ENCODE measurements around the gene TNS4.

TNS4 gene

GRCh38 chr17:40538936-40539705, 37.7 kb upstream of the TNS4 start:
- no peak overlapping the region for H3K27ac Mint-ChIP-seq
- no peak for ATAC-seq
- no peak overlapping the region for H3K4me3 Mint-ChIP-seq

GRCh38 chr17:40538019-40538935, 36.9 kb upstream of the TNS4 start:
- Mint-ChIP-seq H3K27ac (peak overlapping the region; percentile 61), H3K36me3 (peaks cover 44% of the 10 kb centered on the region), H3K4me3 (no peak overlapping the region), H3K9me3 (no peaks in the 10 kb centered on the region), H3K4me1 (peaks cover 81% of the 10 kb centered on the region)
- no peak for ATAC-seq
- no peak for DNase-seq (ENCODE audit: low spot score in 2 of 2)

More at GRCh38 chr17:40538936-40539705, 37.7 kb upstream of the TNS4 start:
- Mint-ChIP-seq H3K4me1 (peaks cover 77% of the 10 kb centered on the region), H3K9me3 (no peaks in the 10 kb centered on the region), H3K36me3 (peaks cover 41% of the 10 kb centered on the region)
- DNase-seq (ENCODE audit: low spot score in 2 of 2) = no peak

DNA sequence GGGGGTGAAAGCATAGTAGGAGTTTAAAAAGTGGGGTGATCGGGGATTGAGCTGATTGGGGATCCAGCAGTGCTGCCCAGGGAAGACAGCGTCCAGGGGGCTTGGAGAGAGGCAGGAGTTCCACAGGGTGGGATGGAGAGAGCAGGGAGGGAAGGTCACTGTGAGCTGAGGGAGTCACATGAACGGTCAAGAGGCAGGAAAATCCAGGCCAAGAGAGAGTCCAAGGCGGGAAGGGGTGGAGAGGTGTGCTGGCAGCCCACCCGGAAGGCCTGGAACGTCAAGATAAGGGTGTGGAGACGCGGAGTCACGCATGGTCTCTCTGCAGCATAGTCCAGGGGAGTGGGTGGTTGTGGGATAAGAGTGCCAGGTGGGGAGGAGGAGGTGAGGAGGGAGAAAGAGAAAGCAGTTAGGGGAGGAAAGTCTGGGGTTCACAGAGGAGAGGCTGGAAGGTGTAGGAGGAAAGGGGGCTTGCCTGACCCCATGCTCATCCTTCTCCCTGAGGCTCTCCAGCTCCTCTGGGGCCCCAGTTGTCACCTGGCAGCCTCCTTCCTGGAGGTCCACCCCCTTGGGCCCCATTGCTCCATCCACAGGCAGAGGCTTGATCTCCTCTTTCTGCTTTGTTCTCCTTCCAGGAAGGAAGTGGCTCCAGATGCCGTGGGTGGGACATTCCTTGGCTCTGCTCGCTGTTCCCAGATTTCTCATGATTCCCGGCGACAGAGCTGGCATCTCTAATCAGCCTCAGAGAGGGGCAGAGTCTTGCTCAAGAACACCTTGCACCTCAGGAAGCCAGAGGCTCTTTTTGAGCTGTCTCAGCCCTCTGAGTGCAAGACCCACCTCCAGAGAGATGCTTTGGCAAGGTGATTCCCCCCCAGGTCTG, 35.1 kb upstream of the TNS4 start:
- H3K4me3 Mint-ChIP-seq = no peak overlapping the region
- ATAC-seq (no peak), DNase-seq (ENCODE audit: low spot score in 2 of 2) (no peak)
- H3K4me1 Mint-ChIP-seq = peaks cover 81% of the 10 kb centered on the region
- H3K9me3 Mint-ChIP-seq = no peaks in the 10 kb centered on the region
- H3K27ac Mint-ChIP-seq = peak overlapping the region; percentile 55
- peaks cover 37% of the 10 kb centered on the region for H3K36me3 Mint-ChIP-seq

DNA sequence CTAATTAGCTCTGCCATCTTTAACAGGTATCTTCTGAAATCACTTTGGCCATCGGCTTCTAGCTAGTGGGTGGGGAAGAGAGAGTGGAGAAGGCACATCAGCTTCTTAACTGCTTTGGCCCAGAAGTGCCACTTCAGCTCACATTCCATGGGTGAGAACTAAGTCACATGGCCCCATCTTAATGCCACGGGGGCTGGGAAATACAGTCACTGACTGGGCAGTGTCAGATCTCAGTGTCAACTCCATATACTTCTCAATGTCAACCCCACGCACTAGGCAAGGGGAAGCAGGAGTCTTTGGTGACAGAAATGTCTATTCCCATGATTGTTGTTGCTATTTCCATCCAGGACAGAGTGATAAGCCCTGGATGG, 34.5 kb upstream of the TNS4 start:
- peak overlapping the region; percentile 55 for H3K27ac Mint-ChIP-seq
- no peaks in the 10 kb centered on the region for H3K9me3 Mint-ChIP-seq
- peaks cover 35% of the 10 kb centered on the region for H3K36me3 Mint-ChIP-seq
- H3K4me1 Mint-ChIP-seq = peaks cover 81% of the 10 kb centered on the region
- H3K4me3 Mint-ChIP-seq = no peak overlapping the region
- DNase-seq (ENCODE audit: low spot score in 2 of 2) (no peak), ATAC-seq (no peak)

DNA sequence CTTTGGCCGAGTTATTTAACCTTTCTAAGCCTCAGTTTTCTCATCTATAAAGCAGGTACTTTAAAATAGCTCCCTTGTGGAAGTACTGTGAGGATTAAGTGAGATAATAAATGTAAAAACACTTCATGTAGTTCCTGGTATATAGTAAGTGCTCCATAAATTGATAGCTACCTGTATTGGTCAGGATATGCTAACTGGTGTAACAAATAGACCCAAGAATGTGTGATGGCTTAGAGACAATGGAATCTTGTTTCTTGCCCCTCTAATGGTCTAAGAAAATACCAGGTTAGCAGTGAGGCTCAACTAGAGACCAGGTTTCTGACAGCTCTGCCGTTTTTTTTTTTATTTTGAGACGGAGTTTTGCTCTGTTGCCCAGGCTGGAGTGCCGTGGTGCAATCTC, 34.0 kb upstream of the TNS4 start:
- no peak overlapping the region for H3K27ac Mint-ChIP-seq
- ATAC-seq (no peak), DNase-seq (ENCODE audit: low spot score in 2 of 2) (no peak)
- peaks cover 31% of the 10 kb centered on the region for H3K36me3 Mint-ChIP-seq
- H3K4me3 Mint-ChIP-seq = no peak overlapping the region
- H3K9me3 Mint-ChIP-seq = no peaks in the 10 kb centered on the region
- H3K4me1 Mint-ChIP-seq = peaks cover 81% of the 10 kb centered on the region

DNA sequence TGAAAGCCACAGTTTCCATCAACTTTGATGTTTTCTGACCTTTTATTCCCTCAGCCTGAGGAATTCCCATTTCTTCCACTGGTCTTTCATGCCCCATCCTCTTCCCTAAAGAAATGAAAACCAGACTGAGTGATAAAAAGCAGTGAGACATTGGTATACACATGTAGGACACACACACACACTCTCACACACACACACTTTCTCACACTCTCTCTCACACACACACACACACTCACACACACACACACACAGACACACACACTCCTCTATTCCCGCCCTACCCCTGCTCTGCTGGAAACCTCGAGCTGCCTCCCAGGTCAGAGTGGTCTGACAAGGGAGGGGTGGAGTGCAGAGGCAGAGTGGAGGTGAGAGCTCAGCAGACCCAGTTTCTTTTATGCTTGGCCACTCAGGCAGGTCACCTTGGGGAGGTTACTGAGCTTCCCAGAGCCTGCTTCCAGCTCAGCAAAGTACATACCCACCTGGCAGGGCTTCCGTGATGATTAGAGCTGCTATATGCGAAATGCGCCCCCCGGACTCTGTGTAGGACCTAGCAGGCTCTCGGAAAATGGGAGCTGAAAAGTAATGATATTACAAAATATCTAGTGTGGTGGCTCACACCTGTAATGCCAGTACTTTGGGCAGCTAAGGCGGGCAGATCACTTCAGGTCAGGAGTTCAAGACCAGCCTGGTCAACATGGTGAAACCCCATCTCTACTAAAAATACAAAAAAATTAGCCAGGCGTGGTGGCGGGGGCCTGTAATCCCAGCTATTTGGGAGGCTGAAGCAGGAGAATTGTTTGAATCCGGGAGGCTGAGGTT, 33.2 kb upstream of the TNS4 start:
- peaks cover 25% of the 10 kb centered on the region for H3K36me3 Mint-ChIP-seq
- DNase-seq (ENCODE audit: low spot score in 2 of 2) (no peak), ATAC-seq (no peak)
- H3K27ac Mint-ChIP-seq = peak overlapping the region; percentile 80
- H3K4me3 Mint-ChIP-seq = peak overlapping the region; percentile 78
- no peaks in the 10 kb centered on the region for H3K9me3 Mint-ChIP-seq
- peaks cover 81% of the 10 kb centered on the region for H3K4me1 Mint-ChIP-seq

DNA sequence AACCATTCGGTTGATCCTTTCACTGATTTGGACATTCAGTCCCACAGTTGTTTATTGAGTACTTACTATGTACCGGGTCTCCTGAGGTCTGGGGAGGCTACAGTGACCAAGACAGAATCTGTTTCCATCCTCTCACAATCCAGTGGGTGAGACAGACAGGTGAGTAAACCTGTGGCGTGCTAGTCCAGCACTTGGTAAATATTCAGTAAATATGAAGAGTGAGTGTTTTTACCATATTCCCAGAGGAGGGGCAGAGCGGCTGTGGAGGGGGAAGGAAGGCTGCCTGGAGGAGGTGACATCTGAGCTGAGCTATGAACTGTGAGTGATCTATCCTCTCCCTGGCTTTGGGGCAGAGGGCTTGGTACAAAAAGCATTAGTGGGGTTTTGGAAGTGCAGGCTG, 32.5 kb upstream of the TNS4 start:
- peak overlapping the region; percentile 78 for H3K4me3 Mint-ChIP-seq
- H3K9me3 Mint-ChIP-seq = no peaks in the 10 kb centered on the region
- DNase-seq (ENCODE audit: low spot score in 2 of 2) = no peak
- no peak for ATAC-seq
- H3K4me1 Mint-ChIP-seq = peaks cover 81% of the 10 kb centered on the region
- peak overlapping the region; percentile 80 for H3K27ac Mint-ChIP-seq
- peaks cover 25% of the 10 kb centered on the region for H3K36me3 Mint-ChIP-seq

DNA sequence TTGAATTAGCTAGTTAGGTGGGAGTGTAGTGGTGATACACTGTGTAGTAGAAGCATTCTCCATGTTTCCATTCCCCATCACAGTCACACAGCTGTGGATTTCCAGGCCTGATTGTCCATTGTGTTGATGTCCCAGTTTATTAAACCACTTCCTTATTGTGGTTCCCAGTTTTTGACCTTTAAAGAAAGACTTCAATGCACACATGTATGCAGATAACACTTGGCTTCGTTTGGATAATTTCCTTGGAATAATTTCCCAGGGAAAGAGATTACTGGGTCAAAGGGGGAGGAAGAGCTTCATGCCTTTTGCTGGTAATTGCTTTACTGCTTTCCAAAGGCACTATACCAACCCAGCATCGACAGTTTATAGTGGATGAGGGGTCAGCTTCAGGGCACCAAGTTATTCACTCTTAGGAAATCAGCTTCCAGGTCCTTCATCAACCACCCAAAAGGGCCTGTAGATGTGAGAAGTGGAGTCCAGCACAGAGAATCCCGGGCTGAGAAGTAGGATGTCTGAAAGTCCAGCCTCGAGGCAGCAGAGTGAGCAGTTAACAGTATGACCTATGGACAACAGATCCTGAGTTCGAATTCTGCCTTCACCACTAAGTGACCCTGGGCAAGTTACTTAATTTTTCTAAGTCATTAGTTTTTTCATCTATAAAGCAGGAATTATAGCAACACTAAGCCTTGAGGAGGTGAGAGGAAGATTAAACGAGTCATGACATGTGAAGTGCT, 31.3 kb upstream of the TNS4 start:
- H3K27ac Mint-ChIP-seq = peak overlapping the region; percentile 80
- H3K4me1 Mint-ChIP-seq = peaks cover 84% of the 10 kb centered on the region
- H3K36me3 Mint-ChIP-seq = peaks cover 25% of the 10 kb centered on the region
- peak overlapping the region; percentile 78 for H3K4me3 Mint-ChIP-seq
- H3K9me3 Mint-ChIP-seq = no peaks in the 10 kb centered on the region
- ATAC-seq = no peak
- no peak for DNase-seq (ENCODE audit: low spot score in 2 of 2)

DNA sequence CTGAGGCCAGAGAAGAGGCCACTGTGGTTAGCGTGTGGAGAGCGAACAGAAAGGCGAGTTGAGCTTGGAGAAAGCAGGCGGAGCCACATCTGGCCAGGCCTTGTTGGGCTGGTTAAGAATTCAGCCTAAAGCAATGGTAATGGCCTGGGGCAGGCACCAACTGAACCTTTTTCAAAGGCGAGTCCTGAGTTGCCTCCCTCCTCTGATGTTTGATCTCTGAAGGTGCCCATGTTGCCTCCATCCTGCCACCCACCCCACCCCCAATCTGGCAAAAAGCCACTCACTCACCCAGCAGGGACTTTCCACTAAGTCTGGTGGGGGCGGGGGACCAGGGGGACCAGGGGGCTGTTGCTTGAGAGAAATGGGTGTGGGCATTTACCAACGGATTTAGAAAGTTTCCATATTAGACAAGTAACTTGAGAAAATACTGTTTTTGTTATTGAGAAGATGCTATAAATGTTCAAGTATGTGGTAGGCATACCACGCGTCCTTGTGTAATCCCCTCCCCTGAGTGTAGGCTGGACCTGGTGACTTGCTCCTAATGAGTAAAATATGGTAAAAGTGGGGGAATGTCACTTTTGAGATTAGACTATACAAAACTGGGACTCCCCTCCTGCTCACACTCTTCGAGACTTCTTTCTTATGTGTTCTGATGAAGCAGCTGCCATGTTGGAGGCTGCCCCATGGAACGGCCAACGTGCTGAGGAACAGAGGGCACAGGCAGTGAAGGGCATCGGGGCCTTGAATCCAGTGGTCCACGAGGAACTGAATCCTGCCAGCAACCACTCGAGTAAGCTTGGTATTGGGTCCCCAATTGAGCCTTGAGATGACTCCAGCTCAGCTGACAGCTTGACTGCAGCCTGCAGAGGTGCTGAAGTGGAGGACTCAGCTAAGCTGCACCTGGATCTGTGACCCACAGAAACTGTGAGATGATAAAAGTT, 29.9 kb upstream of the TNS4 start:
- DNase-seq (ENCODE audit: low spot score in 2 of 2) (peak; percentile 46 to 91), ATAC-seq (peak; percentile 90)
- no peaks in the 10 kb centered on the region for H3K9me3 Mint-ChIP-seq
- peaks cover 71% of the 10 kb centered on the region for H3K4me1 Mint-ChIP-seq
- peak overlapping the region; percentile 80 for H3K27ac Mint-ChIP-seq
- peak overlapping the region; percentile 78 for H3K4me3 Mint-ChIP-seq
- peaks cover 17% of the 10 kb centered on the region for H3K36me3 Mint-ChIP-seq

- Mint-ChIP-seq H3K36me3 (peaks cover 17% of the 10 kb centered on the region), H3K9me3 (no peaks in the 10 kb centered on the region), H3K4me1 (peaks cover 65% of the 10 kb centered on the region), H3K27ac (peak overlapping the region; percentile 80), H3K4me3 (peak overlapping the region; percentile 78)
- no peak for ATAC-seq
- DNase-seq (ENCODE audit: low spot score in 2 of 2) = no peak
Measured at GRCh38 chr17:40530531-40530994, 29.1 kb upstream of the TNS4 start.

- DNase-seq (ENCODE audit: low spot score in 2 of 2) = no peak
- no peak for ATAC-seq
- H3K27ac Mint-ChIP-seq = peak overlapping the region; percentile 80
- peaks cover 17% of the 10 kb centered on the region for H3K36me3 Mint-ChIP-seq
- peaks cover 65% of the 10 kb centered on the region for H3K4me1 Mint-ChIP-seq
- peaks cover 2% of the 10 kb centered on the region for H3K9me3 Mint-ChIP-seq
- H3K4me3 Mint-ChIP-seq = peak overlapping the region; percentile 78
Measured at GRCh38 chr17:40529991-40530390, 28.6 kb upstream of the TNS4 start.

DNA sequence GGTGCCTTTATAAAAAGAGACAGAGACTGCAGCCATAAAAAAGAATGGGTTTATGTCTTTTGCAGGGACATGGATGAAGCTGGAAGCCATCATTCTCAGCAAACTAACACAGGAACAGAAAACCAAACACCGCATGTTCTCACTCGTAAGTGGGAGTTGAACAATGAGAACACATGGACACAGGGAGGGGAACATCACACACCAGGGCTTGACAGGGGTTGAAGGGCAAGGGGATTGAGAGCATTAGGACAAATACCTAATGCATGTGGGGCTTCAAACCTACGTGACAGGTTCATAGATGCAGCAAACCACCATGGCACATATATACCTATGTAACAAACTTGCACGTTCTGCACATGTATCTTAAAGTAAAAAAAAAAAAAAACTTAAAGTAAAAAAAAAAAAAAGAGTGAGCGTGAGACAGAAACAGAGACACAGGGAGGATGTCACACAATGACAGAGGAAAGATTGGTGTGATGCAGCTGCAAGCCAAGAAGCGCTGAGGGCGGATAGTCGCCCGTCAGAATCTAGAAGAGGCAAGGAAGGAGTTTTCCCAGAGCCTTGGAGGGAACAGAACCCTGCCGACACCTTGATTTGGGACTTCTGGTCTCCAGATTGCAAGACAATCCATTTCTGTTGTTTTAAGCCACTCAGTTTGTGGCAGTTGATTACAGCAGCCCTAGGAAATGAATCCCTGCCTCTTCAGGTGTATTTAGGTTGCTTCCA, 27.4 kb upstream of the TNS4 start:
- Mint-ChIP-seq H3K9me3 (peaks cover 6% of the 10 kb centered on the region), H3K27ac (no peak overlapping the region), H3K4me1 (peaks cover 56% of the 10 kb centered on the region), H3K4me3 (peak overlapping the region; percentile 46), H3K36me3 (peaks cover 17% of the 10 kb centered on the region)
- no peak for DNase-seq (ENCODE audit: low spot score in 2 of 2)
- no peak for ATAC-seq
